Testis (tissue), 3 donors: Measurements from ENCODE around the gene CTPS2. TPM values are rescaled to one million over a fixed set of nuclear protein-coding genes. Genes with fewer than 3 reads are reported as not detected.

Experiments used
- microRNA counts, 2 donors: library from miRNA; unstranded; fragments of <30 nt; microRNA quantifications; one replicate each; lab custom pipeline; 2016
- microRNA-seq, 2 donors: library from miRNA; unstranded; fragments of <30 nt; microRNA quantifications; one replicate each; pipeline ENCODE4, GENCODE V29; 2016; ENCODE audit warnings: borderline number of aligned reads in 2 of 2, borderline replicate concordance in 1 of 2
- polyA plus RNA-seq: library from polyadenylated mRNA; stranded (reverse); fragments of 350-450 nt; fragmentation: Illumina TruSeq; extraction: RNeasy Lipid Tissue Mini Kit (QIAGEN cat#74804); gene quantifications from one replicate; pipeline ENCODE4 v1.2.3, GENCODE V29; 2014; ENCODE audit warnings: low read depth, low replicate concordance; ENCODE audit not compliant: insufficient read depth
- small RNA-seq, 2 donors: library from RNA; depleted of rRNA; stranded (forward); fragments of <200 nt; gene quantifications; one replicate each; pipeline ENCODE3, GENCODE V24; 2016
- total RNA-seq, 2 donors: library from RNA; depleted of rRNA; stranded (reverse); fragments of >200 nt; gene quantifications; one replicate each; pipeline ENCODE4 v1.2.3, GENCODE V29; 2016

CTPS2 gene
- total and polyA plus RNA-seq, 3 donors from 2014 or later, result 3.2 to 9.7 (median 9.5) TPM

MicroRNAs encoded within 50 kb of the gene (microRNA counts, 767-probe panel; counts per million panel counts)
- microRNA hsa-miR-548am-3p (lab: Ali Mortazavi, UCI), result 0 to 1,104 counts per million in 2 donors

Small RNA genes within 50 kb of the gene (microRNA-seq; reads per million reads assigned to microRNA genes)
- gene MIR548AM, result 0 reads per million in 2 donors

Small RNA genes within 50 kb of the gene (small RNA-seq; reads per million reads assigned to genes)
- gene MIR548AM, result 0 reads per million in 2 donors

Other genes with a start within 250 kb of the CTPS2 start
- gene S100G, start 62.5 kb downstream of the CTPS2 start, total RNA-seq, result not detected
- not detected for gene S100G, start 62.5 kb downstream of the CTPS2 start, polyA plus RNA-seq
- gene SYAP1, start 6.9 kb upstream of the CTPS2 start, total RNA-seq, result 10 to 100 TPM; 15.6 to 17.1 TPM
- 9.0 TPM for gene SYAP1, start 6.9 kb upstream of the CTPS2 start, polyA plus RNA-seq
- gene TXLNG, start 73.8 kb upstream of the CTPS2 start, total RNA-seq, result 10 to 100 TPM; 13.7 to 14.0 TPM
- gene TXLNG, start 73.8 kb upstream of the CTPS2 start, polyA plus RNA-seq, result 9.2 TPM
- gene RBBP7, start 157.7 kb upstream of the CTPS2 start, total RNA-seq, result 100 to 1,000 TPM; 311 to 375 TPM
- 206 TPM for gene RBBP7, start 157.7 kb upstream of the CTPS2 start, polyA plus RNA-seq
- gene REPS2, start 234.0 kb upstream of the CTPS2 start, total RNA-seq, result 10 to 100 TPM; 13.2 to 19.6 TPM
- gene REPS2, start 234.0 kb upstream of the CTPS2 start, polyA plus RNA-seq, result 6.7 TPM